GM12892 (cell line): ENCODE data around the gene PTPN14.

Experiments
- POLR2A ChIP-seq: IDR thresholded peaks from 2 replicates; pipeline ENCODE4 v1.6.1; 2011; ENCODE audit warnings: low read depth, low read length, control low read depth
- POLR2AphosphoS5 ChIP-seq: IDR thresholded peaks from 2 replicates; pipeline ENCODE4 v1.6.1; 2011; ENCODE audit warnings: low read depth, low read length, control low read depth

GRCh38 chr1:214541693-214542092, 9.7 kb downstream of the PTPN14 start:
- TF ChIP-seq POLR2AphosphoS5, result no peak
- TF ChIP-seq POLR2A, result no peak
